Globus pallidus (tissue), 1 donor: ENCODE data around the gene TMEM119.
A peak's percentile ranks its signal among the peaks of the same experiment; 100 is the strongest.

Experiments used
- DNase-seq: peaks from one replicate; pipeline ENCODE4 v3.0.0-alpha.2; 2015; ENCODE audit warnings: low spot score

Gene TMEM119

GRCh38 chr12:108597559-108598471 is at the start of gene TMEM119:
TMEM119 (minus strand) TSS chr12:108598084; CDS start chr12:108592383, 5,701 bp downstream.
- DNase-seq, result peak; percentile 35

GRCh38 chr12:108646600-108647579 is 49.0 kb upstream of the TMEM119 start:
- DNase-seq, result no peak

GRCh38 chr12:108645686-108646599 is 48.1 kb upstream of the TMEM119 start:
- DNase-seq, result no peak

- no peak for DNase-seq
Observed at GRCh38 chr12:108644811-108645120, 46.9 kb upstream of the TMEM119 start.

DNA sequence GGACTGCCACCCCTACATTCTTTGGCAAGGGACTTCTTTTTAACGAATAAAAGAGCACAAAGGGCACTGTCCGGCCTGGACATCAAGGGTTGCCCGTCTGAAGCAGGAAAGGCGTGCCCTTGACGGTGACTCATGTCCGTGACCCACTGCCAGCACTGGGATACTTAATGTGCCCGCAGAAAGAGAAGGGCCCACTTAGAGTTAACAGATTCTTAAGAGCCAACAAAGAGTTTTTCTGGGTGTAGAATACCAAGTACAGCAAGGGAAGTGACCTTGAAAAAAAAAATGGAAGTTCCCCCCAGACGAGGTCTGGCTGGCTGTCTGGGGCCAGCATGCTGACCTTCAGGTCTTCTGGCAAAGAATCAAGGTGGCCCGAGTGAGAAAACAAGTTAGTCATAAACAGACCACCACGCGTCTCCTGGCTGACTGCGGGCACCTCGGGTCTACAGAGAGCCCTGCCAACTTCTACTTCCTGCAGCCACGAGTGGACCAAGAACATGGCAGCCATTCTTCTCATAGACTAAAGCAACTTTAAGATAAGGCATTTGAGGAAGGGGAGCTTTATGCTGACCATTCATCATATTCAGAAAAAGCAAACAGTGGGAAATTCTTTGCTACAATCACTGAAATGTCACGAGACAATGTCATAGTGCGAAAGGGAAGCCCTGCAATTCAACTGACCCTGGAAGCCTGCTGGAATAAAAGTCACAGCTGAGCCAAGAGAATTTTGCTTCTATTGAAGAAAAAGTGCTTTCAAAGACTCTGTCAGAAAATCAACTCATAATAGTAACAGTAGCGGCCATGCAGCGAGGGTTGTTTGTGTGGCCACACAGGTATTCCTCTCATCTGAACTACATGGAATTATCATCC is 46.3 kb upstream of the TMEM119 start:
- DNase-seq, result peak; percentile 60

GRCh38 chr12:108642899-108643654 is 45.2 kb upstream of the TMEM119 start:
- no peak for DNase-seq

DNA sequence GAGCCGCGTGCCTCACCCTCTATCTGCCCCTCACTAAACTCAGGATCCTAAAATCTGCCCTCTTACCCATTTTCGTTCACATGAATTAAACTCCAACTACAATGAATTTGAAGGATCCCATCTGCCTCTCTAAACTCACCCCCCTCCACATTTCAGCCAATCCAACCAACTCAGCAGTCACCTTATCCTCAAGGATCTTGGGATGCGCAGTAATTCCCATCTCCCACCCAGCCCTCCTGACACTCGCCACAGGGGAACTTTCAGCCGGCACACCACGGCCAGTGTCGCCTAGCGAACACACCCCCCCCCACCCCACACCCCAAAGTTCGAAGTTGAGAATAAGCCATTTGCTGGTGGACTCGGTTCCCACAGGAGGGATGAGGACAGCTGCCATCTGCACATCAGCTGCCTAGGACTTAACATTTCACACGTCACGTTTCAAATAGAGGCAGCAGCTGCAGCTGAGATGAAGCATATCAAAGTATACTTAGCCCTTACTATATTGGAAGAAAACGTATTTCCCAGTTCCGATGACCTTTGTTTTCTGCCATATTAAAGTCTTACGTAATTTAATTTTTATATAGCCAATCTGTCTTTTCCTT is 44.5 kb upstream of the TMEM119 start:
- DNase-seq, result no peak

DNA sequence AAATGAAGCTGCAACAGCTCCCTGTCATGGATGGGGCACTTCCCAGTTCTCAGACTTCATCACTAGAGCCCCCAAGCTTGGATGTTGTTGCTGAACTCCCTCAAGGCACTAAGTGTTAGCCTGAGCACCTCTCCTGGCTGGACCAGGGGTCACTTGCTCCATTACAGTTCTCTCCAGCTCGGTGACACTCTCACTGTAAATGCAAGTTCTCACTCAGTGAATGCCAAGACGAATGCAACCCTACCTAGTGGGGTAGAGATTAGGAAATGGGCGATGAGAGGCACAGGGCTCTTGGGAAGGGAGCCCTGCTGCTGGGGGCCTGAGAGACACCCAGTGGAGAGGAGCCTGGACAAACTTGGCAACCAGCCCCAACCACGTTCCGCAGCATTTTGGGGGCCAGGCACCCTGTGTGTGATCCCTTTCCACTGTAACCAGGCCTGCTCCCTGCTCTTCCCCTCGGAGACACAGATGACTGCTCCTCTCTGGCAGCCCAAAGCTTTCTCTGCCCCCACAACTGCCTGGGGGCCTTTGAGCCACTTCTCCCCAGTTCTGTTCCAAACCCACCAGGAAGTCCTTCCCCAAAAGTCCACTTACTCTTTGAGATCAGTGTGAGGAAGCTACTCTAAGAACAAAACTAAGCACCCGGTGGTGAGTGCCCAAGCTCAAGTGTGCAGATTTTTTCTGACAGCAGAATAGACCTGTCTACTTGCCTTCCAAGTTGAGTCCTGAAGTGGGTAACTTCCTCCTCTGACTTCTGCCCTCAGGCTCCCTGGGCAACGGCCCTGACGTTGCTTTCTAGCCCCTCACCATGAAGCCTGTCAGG is 43.8 kb upstream of the TMEM119 start:
- no peak for DNase-seq

- no peak for DNase-seq
Observed at GRCh38 chr12:108640802-108641445, 43.0 kb upstream of the TMEM119 start.

DNA sequence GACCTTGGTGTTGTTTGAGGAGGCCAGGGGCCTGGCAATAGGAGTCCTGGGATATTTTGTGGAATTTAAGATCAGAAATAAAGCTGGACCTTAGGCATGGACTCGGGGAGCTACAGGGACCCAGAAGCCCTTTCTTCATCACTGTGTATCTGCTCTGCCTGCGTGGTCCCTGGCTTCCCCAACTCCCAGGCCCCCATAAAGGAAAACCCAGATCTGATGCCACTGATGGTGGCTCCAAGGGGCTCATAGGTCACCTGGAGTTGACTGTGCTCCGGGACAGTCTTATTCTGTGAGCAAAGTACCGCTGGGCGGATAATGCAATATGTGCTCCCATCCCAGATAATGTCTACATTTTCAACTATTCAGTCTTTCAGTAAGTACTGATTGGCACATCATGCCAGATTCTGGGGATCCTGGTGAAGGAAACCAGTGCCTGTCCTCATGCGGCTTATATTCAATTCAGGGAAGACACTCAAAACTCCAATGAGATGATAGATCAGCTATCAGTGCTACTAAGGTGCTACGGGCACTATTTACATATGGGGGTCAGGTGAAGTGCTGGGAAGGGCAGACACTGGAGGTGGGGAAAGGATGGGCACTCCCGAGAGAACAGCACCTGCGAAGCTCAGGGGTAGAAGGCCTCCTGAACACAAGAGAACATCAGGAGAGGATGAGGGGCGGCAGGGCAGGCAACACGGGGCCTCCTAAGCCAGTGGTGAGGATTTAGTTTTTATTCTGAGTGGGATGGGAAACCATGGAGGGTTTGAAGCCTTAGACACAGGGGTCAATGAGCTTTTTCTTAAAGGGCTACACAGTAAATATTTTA is 41.3 kb upstream of the TMEM119 start:
- no peak for DNase-seq

GRCh38 chr12:108638141-108638827 is 40.4 kb upstream of the TMEM119 start:
- DNase-seq, result peak; percentile 82

DNA sequence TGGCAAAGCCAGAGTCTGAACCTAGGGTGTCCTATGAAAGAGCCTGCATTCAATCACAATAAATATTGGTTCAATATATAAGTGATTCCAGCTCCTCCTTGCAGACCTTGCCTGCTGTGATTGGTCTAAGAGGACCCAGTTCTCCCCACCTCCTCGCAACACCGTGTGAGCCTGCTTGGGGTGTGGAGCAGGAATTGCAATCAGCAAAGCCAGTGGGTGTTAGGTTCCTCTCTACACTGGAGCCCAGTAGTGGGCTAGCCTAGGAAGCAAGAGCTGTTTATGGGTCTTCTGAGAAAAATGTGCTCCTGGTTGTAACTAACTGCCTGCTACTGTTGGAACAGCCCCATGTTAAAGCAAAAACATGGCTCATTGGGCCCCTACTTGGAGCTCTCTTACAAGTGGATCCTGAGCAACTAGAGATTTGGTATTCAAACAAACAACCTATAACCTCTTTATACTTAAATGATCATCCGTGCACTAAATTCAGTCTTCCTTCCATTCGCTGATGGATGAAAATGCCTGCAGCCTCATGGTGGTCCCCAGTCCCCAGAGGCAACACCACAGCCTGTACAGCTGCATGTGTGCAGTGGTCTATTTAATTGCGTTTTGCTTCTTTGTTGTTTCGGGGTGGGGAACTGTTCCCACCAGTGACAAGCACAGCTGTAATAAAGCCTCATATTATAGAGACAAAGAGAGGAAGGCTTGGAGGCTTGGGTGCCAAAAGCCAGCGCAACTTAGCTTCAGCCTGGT is 39.5 kb upstream of the TMEM119 start:
- no peak for DNase-seq

DNA sequence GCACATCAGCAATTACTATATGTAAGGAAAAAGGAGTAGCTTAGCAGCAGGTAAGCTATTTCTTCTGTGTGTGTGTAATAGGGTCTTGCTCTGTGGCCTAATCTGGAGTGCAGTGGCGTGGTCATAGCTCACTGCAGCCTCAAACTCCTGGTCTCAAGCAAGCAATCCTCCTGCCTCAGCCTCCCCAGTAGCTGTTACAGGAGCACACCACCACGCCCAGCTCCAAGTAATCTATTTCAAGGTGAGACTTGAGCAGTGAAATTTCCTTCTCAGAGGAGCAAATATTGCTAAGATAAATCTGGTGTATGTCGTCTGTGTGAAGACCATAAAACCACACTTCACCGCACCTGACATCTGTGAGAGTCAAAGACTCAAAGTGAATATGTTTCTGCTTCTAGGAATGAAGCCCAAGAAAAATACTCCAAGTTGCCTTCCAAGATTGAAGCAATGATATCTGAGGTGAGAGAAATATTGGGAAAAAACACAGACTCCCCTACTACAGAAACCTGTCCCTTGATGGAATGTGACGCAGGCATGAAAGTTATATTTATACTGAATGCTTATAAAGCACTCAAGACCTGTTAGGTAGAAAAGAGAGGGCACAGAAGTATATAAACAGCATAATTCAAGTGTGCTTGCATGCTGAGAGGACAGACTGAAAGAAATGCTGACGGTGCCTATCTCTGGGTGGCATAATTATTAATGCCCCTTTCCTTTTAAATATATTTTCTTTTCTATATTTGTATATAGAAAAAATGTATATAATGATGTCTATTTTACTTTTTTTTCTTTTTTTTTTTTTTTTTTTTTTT is 38.3 kb upstream of the TMEM119 start:
- DNase-seq, result no peak

GRCh38 chr12:108635201-108635996 is 37.5 kb upstream of the TMEM119 start:
- no peak for DNase-seq
